AG04449 (cell line): Measurements from ENCODE around the gene INTS1.

Source experiments
- CTCF ChIA-PET: fragments of 350-600 bp; formaldehyde crosslinking; extraction: SDS; loops from one replicate; lab custom pipeline; 2021; ENCODE audit warnings: antibody characterized with exemption; lab: Yijun Ruan, JAX
- POLR2A ChIA-PET: fragments of 400-600, 350-600 bp; formaldehyde crosslinking; extraction: SDS; loops from one replicate; lab custom pipeline; 2020; ENCODE audit warnings: antibody characterized with exemption, inconsistent platforms; lab: Yijun Ruan, JAX
- DNase-seq: peaks from one replicate; pipeline ENCODE4 v3.0.0-alpha.2; 2010; ENCODE audit warnings: low read depth, low spot score
- H3K4me3 ChIP-seq: 2 replicates; pipeline ENCODE4 v1.5.1; 2011; ENCODE audit warnings: low read depth, mild to moderate bottlenecking, control low read depth, low read length
- TF ChIP-seq, protein P1 (sequence below): IDR thresholded peaks from one replicate; pipeline ENCODE4 v1.5.1; 2011; ENCODE audit warnings: mild to moderate bottlenecking, moderate library complexity, low read length, control low read depth, inconsistent platforms; ENCODE audit not compliant: insufficient read depth; ENCODE audit errors: missing control alignments

INTS1 gene

DNA sequence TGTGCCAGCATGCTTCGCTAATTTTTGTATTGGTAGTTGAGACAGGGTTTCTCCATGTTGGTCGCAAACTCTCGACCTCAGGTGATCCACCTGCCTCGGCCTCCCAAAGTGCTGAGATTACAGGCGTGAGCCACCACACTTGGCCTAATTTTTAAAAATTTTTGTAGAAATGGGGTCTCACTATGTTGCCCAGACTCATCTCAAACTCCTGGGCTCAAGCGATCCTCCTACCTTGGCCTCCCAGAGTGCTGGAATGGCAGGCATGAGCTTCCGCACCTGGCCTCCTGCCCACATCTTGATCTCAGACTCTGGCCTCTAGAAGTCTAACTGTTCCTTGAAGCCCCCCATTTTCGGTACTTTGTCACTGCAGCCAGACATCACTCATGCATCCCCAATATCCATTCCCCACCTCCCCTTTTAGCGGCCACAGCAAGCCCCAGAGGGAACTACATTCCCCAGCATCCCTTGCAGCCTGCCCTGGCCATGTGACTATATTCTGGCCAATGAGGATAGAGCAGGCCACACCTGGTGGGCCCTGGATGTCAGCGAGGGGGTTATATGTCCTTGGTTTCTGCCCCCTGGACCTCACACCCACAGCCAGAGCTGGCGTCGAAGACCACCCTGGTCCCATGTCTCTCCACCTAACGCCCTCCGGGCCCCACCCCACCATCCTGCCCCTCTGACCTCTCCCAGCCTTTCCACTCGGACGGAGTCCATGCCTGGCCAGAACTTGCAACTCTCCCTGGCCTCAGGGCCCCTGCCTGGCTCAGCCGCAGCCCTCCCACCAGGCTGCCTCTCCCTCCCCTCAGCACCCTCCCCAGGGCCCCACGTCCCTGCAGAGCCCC lies 78.7 kb downstream of the INTS1 start:
- H3K4me3 ChIP-seq: no peak overlapping the region
- ChIA-PET POLR2A (interaction anchor here (0.5 kb wide), 1 partner anchor 289 kb away, joined by 3 read pairs; no protein-coding TSS in a partner anchor), CTCF (interaction anchor here (0.7 to 1.0 kb wide), 3 partner anchors 200 to 232 kb away, joined by 3 to 4 read pairs (median 3); no protein-coding TSS in a partner anchor)
- TF ChIP-seq, protein P1, sequence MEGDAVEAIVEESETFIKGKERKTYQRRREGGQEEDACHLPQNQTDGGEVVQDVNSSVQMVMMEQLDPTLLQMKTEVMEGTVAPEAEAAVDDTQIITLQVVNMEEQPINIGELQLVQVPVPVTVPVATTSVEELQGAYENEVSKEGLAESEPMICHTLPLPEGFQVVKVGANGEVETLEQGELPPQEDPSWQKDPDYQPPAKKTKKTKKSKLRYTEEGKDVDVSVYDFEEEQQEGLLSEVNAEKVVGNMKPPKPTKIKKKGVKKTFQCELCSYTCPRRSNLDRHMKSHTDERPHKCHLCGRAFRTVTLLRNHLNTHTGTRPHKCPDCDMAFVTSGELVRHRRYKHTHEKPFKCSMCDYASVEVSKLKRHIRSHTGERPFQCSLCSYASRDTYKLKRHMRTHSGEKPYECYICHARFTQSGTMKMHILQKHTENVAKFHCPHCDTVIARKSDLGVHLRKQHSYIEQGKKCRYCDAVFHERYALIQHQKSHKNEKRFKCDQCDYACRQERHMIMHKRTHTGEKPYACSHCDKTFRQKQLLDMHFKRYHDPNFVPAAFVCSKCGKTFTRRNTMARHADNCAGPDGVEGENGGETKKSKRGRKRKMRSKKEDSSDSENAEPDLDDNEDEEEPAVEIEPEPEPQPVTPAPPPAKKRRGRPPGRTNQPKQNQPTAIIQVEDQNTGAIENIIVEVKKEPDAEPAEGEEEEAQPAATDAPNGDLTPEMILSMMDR: no peak
- no peak for DNase-seq

- H3K4me3 ChIP-seq: no peak overlapping the region
- TF ChIP-seq, protein P1: no peak
- DNase-seq: no peak
- ChIA-PET POLR2A (no interaction called here), CTCF (interaction anchor here (0.9 to 1.1 kb wide), 2 partner anchors 8 to 12 kb away, joined by 3 to 4 read pairs; no protein-coding TSS in a partner anchor)
Measured at GRCh38 chr7:1424041-1424440, 80.1 kb downstream of the INTS1 start.

GRCh38 chr7:1423264-1423811 lies 80.9 kb downstream of the INTS1 start:
- POLR2A ChIA-PET: no interaction called here
- TF ChIP-seq, protein P1: no peak
- CTCF ChIA-PET: interaction anchor here (0.9 to 2.0 kb wide), 5 partner anchors 9 to 198 kb away, joined by 3 to 16 read pairs (median 4); no protein-coding TSS in a partner anchor

DNA sequence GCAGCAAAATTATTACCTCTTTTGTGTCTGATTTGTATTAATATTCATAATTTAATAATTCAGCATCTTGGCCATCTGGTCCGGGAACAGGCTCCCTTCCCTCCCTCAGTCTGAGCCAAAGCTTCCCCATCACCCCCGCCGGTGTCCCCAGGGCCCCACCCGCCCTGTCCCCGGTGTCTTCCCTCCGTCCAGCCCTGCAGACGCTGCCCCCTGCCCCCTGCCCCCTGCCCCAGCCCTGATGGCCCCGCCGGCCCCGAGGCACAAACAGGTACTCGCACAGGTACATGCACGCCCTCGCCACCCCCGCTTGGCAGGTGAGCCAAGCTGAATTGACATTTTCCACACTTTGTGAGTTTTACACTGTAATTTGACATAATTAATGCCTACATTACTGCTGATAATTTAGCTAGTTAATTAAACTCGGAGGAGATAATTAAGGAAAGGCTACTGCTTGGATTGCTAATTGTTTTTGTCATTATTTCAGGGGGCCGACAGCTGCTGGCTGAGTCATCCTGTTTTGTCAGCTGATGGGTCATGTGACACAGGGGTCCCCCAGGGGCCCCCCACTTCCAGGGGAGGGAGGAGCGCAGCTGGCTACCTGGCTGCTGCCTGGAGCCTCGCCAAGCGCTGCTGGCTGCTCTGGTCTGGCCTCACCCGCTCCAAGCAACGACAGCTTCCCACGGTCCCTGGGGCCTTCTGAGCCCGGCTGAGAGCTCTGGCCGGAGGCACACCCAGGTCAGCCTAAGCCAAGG lies 81.5 kb downstream of the INTS1 start:
- DNase-seq: no peak
- H3K4me3 ChIP-seq: no peak overlapping the region
- POLR2A ChIA-PET: no interaction called here
- CTCF ChIA-PET: interaction anchor here (1.0 to 2.0 kb wide), 3 partner anchors 9 to 197 kb away, joined by 4 to 16 read pairs (median 5); no protein-coding TSS in a partner anchor
- TF ChIP-seq, protein P1: no peak

More at GRCh38 chr7:1423264-1423811, 80.9 kb downstream of the INTS1 start:
- DNase-seq: no peak
- H3K4me3 ChIP-seq: no peak overlapping the region

- ChIA-PET POLR2A (no interaction called here), CTCF (interaction anchor here (1.3 to 2.0 kb wide), 2 partner anchors 9 to 11 kb away, joined by 5 to 16 read pairs; no protein-coding TSS in a partner anchor)
- TF ChIP-seq, protein P1: no peak
- no peak for DNase-seq
- H3K4me3 ChIP-seq: no peak overlapping the region
Measured at GRCh38 chr7:1421946-1422345, 82.2 kb downstream of the INTS1 start.
